Fibroblast of the aortic adventitia (primary cell): Measurements from ENCODE around the gene DENND5A. TPM values are rescaled to one million over a fixed set of nuclear protein-coding genes. Genes with fewer than 3 reads are reported as not detected.

Experiments used
- DNase-seq: peaks from one replicate; pipeline ENCODE4 v3.0.0-alpha.2; 2010; ENCODE audit warnings: low read depth
- H3K4me3 ChIP-seq: 2 replicates; pipeline ENCODE4 v1.5.1; 2011; ENCODE audit warnings: low read depth, mild to moderate bottlenecking, control low read depth, low read length, moderate library complexity
- CTCF ChIP-seq: IDR thresholded peaks from 2 replicates; pipeline ENCODE4 v1.5.1; 2011; ENCODE audit warnings: mild to moderate bottlenecking, low read length, control low read depth, inconsistent platforms; ENCODE audit not compliant: insufficient read depth
- total RNA-seq: library from RNA; depleted of rRNA; stranded (reverse); fragments of >200 nt; gene quantifications from 2 replicates; pipeline ENCODE4 v1.2.3, GENCODE V29; 2012; ENCODE audit warnings: low replicate concordance

Gene DENND5A
- total RNA-seq, 1 donor = 105 TPM

DNA sequence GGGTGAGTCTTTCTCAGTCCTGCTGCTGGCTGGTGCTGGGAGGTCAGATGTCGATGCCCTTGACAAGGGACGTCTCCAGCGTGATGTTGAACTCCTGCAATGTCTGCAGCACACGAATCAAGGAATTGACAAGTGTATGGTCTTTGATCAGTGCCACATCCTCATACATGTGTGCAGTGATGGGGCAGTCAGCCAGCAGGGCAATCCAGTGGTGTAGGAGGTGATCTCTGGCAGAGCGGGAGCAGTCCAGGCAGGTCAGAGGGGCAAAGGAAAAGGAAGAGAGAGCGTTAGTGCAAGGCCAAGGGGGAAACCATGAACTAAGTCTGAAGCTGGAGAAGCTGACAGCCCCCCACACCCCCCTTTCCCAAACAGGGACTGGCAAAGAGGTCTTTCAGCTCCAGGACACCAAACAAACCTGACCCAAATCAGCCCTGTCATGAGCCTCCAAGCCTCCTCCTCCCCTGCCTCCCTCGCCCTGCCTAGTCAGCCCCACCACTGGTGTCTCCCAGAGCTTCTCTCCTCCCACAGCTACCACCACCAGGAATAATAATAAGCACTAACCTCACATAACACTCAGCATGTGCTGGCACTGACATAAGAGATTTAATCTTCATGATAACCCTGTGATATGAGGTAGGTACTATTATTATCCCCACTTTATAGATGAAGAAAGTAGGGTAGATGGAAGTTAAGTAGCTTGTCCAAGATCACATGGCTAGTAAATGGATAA is 125.4 kb downstream of the DENND5A start:
- no peak for TF ChIP-seq CTCF
- no peak for DNase-seq
- H3K4me3 ChIP-seq = no peak overlapping the region

- TF ChIP-seq CTCF = no peak
- H3K4me3 ChIP-seq = no peak overlapping the region
- DNase-seq = peak; percentile 91
Measured at GRCh38 chr11:9138612-9139579, 126.3 kb downstream of the DENND5A start.

DNA sequence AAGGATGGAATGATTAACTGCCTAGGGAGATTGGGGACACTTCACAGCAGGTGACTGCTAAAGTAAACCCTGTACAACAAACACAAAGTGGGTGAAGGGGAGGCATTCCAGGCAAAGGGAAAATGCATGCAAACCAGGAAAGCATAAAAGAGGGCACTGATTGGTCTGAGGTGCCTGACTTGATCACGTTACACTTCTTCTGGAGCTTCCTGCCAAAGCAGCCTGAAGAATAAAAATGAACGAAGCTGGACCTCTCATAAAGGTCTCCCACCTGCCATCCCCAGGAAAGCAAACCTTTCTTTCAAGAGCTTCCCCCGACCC is 127.1 kb downstream of the DENND5A start:
- H3K4me3 ChIP-seq = no peak overlapping the region
- no peak for DNase-seq
- TF ChIP-seq CTCF = no peak

- H3K4me3 ChIP-seq = no peak overlapping the region
- DNase-seq = peak; percentile 66
- peak; percentile 98 for TF ChIP-seq CTCF
Measured at GRCh38 chr11:9137293-9138132, 127.6 kb downstream of the DENND5A start.

GRCh38 chr11:9136741-9137140 is 128.4 kb downstream of the DENND5A start:
- TF ChIP-seq CTCF = no peak
- DNase-seq = no peak
- no peak overlapping the region for H3K4me3 ChIP-seq

DNA sequence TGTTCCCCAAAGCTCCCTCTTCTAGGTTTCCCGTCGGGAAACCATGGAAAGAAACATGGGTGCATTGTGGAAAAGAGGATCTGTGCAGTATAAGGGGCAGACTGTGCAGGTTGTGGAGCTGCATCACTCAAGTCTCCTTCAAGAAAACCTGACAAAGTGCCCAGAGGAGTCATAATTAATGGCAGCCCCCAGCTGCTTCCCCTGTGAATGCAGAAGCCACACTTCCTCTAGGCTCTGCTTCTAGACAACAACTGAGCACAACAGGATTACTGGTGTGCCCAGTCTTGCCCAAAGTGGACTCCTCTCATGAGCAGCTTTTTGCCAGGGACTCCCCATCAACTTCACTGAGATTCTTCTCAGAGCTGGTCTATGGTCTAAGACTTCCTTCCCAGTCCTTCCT is 131.2 kb downstream of the DENND5A start:
- TF ChIP-seq CTCF = no peak
- DNase-seq = no peak
- no peak overlapping the region for H3K4me3 ChIP-seq
